LNCAP (cell line): ENCODE data around the gene KRT80.

ENCODE experiments used
- CTCF ChIP-seq: fragments of 450-650 bp; IDR thresholded peaks from 2 replicates; pipeline ENCODE4 v1.5.1; 2017; ENCODE audit warnings: mild to moderate bottlenecking

Gene KRT80

DNA sequence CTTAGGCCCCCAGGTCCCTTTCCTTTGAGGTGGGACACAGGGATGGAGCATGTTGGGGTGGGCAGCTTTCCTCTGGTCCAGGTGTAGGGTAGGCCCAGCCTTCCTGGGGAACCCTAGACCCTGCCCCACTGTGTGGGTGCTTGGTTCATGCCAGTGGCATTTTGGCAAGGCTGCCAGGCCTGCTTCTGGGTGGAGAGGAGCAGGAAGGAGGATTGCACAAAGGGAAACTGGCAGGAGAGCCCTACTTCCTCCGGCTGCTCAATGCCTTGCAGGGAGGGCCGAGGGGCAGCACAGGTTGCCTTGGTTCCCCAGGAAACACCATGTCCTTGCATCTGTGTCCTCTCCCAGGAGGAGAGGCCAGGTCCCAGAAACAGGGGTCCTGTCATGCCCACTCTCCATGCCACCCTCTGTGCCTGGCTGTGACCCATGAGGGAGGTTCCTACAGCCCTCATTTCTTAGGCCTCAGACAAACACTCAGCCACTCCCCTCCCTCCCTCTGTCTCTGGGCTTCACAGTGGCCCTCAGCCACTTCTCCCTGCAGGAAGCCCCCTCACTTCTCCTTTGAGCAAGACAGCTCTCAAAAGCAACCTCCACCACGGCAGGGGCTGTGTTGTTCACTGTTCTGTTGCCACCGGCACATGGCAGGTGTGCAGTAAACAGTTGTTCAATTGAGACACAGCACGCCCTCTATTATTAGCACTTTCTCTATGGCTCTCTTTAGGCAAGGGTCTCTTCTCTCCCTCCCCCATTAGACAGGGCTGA is 6.8 kb upstream of the KRT80 start:
- TF ChIP-seq CTCF: no peak

DNA sequence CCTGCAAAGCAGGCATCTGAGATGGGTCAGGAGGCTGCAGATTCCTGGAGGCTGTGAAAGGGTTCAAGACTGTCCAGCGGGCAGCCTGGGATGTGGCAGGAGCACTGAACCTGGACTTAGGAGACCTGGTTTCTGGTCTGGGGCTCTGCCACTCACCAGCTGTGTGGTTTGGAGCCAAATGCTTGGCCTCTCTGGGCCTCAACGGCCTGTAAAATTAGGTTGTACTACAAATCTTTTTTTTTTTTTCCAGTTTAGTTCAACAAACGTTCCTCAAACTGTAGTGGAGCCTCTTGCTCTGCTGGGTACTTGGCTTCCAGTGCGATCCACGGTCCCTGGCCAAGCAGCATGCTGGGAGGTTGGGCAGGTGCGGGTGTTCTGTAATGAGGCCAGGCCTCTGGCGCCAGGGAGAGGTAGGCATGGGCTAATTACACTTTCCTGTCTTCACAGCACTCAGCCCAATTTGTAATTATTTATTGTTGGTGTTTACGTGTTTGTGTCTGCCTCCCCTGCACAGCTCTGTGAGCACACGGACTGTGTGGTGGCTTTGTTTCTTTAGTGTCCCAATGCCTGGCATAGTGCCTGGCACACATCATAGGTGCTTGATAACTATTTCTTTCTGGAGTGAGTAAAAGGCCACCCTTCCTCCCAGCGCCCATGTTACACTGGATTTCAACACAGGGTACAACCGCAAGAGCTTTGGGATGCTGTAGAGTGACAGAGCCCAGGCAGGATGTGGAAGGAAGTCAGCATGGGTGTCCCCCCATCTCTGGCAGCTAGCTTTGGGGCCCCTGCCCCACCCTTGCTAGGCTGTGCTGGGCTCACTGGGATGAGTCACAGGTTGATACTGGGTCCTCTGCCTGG is 5.8 kb upstream of the KRT80 start:
- TF ChIP-seq CTCF: no peak

DNA sequence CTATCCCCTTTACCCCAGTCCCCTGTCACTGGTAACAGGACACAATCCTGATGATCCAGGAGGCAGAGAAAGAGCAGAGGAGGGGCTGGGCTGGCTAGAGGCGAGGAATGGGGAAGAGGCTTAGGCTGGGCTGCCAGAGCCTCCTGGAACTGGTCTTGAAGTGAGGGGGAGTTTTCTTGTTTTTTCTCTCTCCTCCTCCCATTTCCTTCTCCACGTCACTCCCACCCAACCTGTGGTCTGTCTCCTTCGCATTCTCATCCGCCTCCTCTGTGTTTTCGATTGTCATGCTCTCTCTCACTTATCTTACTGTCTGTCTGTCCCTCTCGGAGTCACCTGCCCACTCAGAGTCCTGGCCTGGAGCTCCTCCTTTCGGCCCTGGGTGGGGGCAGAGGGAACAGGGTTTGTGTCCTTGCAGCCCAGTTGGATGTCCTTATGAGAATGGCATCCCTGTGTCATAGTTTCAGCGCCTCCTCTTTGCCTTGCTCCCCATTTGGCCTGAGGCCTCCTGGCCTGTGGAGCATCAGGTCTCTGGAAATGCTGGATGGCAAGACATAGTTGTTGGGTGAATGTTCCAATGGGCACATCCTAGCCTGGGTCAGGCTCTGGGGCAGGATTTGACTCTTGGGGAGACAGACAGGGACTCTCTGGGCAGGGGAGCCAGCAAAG is 3.4 kb upstream of the KRT80 start:
- no peak for TF ChIP-seq CTCF

DNA sequence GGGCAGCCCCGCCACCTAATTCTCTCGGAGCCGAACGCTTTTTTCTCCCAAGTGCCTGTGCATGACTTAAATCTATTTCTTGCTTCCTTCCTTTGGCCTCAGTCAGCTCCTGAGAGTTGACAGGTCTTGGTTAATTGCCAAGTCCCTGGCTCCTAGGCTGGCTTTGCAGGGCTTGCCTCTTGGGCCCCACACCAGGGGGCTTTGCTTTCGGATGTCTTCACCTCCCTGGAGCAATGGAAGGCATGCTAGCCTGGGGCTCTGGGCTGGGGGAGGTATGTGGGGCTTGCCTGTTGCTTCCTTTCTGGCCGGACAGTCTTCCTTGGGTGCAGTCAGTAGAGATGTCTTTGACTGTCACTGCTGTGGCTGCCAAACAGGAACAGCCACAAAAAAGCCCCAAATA is 2.2 kb upstream of the KRT80 start:
- TF ChIP-seq CTCF: no peak

GRCh38 chr12:52193532-52193931 is 1.7 kb upstream of the KRT80 start:
- TF ChIP-seq CTCF: no peak

GRCh38 chr12:52190860-52191729 is 719 bp downstream of the KRT80 start:
- TF ChIP-seq CTCF: no peak
